Measurements from ENCODE around the gene NEUROD4.

NEUROD4 gene

GRCh38 chr12:55063291-55063690 is 43.5 kb downstream of the NEUROD4 start:
- DNase-seq = no peak

- no peak for DNase-seq
Measured at GRCh38 chr12:55065535-55065934, 45.8 kb downstream of the NEUROD4 start.

GRCh38 chr12:55067701-55068100 is 47.9 kb downstream of the NEUROD4 start:
- no peak for DNase-seq

- no peak for DNase-seq
Measured at GRCh38 chr12:55068416-55069010, 48.7 kb downstream of the NEUROD4 start.

- DNase-seq = peak; percentile 62
Measured at GRCh38 chr12:55072083-55072482, 52.3 kb downstream of the NEUROD4 start.

GRCh38 chr12:55073043-55074022 is 53.6 kb downstream of the NEUROD4 start:
- peak; percentile 61 for DNase-seq

- DNase-seq = no peak
Measured at GRCh38 chr12:55074806-55075205, 55.0 kb downstream of the NEUROD4 start.

Measured in activated effector memory CD4-positive, alpha-beta T cell treated with Interleukin-2 at 50 U/mL for 16 hours (primary cell).